Measurements from ENCODE around the gene CDKN1C.

Gene CDKN1C

GRCh38 chr11:2885678-2886081, at the start of gene CDKN1C:
Gene CDKN1C (minus strand): TSS chr11:2885775. CDS start chr11:2885456, 319 bp downstream.
- DNase-seq: no peak

- DNase-seq: no peak
Measured at GRCh38 chr11:2934611-2935239, 49.1 kb upstream of the CDKN1C start.

GRCh38 chr11:2934021-2934550, 48.5 kb upstream of the CDKN1C start:
- DNase-seq: no peak

- DNase-seq: no peak
Measured at GRCh38 chr11:2933375-2934020, 47.9 kb upstream of the CDKN1C start.

- DNase-seq: no peak
Measured at GRCh38 chr11:2932850-2933251, 47.3 kb upstream of the CDKN1C start.

GRCh38 chr11:2931771-2932738, 46.5 kb upstream of the CDKN1C start:
- DNase-seq: no peak

GRCh38 chr11:2931420-2931746, 45.8 kb upstream of the CDKN1C start:
- DNase-seq: no peak

- DNase-seq: no peak
Measured at GRCh38 chr11:2930704-2931419, 45.3 kb upstream of the CDKN1C start.

GRCh38 chr11:2929950-2930703, 44.6 kb upstream of the CDKN1C start:
- DNase-seq: no peak

GRCh38 chr11:2929531-2929949, 44.0 kb upstream of the CDKN1C start:
- no peak for DNase-seq

GRCh38 chr11:2928605-2929530, 43.3 kb upstream of the CDKN1C start, which contains the start of gene PHLDA2:
Gene PHLDA2 (minus strand): TSS chr11:2929420. CDS start chr11:2929364, 56 bp downstream.
- DNase-seq: no peak

- no peak for DNase-seq
Measured at GRCh38 chr11:2927851-2928604, 42.5 kb upstream of the CDKN1C start.

GRCh38 chr11:2927121-2927800, 41.7 kb upstream of the CDKN1C start:
- no peak for DNase-seq

- DNase-seq: no peak
Measured at GRCh38 chr11:2926611-2927051, 41.1 kb upstream of the CDKN1C start.

- no peak for DNase-seq
Measured at GRCh38 chr11:2924821-2925675, 39.5 kb upstream of the CDKN1C start.

GRCh38 chr11:2924381-2924780, 38.8 kb upstream of the CDKN1C start:
- DNase-seq: no peak

- DNase-seq: no peak
Measured at GRCh38 chr11:2923446-2924375, 38.1 kb upstream of the CDKN1C start.
